Stimulated activated naive CD4-positive, alpha-beta T cell treated with Interleukin-2 at 50 U/mL for 16 hours (primary cell): ENCODE measurements around the gene MAT1A.
"Not testable (repeated sequence)": the region's sequence is repeated elsewhere in the genome, so short reads cannot be mapped to it uniquely, and the experiment has no call there.

Experiments
- DNase-seq: peaks from one replicate; lab custom pipeline; 2025; lab: John Stamatoyannopoulos, UW

The MAT1A gene

DNA sequence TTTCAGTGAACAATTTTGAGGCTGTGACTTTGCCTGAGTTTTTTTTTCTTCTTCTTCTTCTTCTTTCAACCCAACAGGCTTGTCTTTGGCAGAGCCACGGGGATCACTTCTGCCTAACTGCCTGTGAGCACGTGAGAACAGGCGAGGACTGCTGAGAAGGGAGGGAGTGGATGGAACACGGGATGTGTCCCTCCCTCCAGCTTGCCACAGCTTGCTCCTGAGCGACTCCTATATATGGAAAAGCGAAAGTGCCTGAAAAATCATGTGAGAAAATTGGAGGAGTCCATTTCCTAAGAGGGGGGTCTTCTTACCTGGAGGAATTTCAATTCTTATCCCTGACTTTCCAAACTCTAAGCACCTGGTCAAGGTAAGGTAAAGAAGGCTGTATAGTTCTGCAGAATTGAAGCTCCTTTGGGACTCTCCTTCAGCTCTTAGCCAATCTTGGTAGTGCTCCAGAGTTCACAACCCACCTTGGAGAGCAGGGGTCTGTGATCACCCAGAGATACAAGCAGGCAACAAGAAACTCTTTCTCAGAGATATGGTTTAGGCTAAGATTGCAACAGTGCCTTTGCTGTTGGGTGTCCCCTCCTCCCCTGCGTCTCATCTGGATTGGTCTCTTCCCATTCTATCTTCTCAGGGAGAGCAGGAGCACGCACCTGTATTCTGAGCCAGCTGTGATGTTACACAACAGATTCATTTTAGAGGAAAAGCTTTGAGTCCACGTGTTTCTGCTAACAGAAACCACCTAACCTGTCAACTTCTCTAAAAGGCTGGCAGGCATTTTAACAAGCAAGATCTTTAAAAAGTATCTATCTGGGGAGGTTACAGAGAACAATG, at the start of gene MAT1A:
TSS of gene MAT1A (minus strand) at position 208 of the 837 bp plus-strand sequence. CDS start 235 bp downstream, outside the sequence.
- no peak for DNase-seq

DNA sequence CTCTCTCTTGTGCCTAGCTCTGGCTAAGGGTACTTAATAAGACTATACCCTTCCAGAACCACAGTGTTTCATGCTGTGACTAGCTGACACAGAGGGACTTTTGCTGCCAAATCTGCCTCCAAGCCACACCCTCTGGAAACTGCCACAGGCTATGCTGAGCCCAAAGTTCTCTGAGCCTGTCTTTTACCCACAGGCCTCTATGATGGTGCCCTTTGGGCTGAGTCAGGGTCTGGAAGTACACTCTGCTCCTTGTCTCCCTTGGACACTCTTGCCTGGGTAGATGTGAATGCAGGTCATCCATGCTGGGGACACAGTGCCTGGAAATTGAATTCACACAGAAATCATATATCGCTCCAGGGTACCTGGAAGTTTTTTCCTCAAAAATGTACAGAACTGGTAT, 44.5 kb upstream of the MAT1A start:
- DNase-seq = no peak

DNA sequence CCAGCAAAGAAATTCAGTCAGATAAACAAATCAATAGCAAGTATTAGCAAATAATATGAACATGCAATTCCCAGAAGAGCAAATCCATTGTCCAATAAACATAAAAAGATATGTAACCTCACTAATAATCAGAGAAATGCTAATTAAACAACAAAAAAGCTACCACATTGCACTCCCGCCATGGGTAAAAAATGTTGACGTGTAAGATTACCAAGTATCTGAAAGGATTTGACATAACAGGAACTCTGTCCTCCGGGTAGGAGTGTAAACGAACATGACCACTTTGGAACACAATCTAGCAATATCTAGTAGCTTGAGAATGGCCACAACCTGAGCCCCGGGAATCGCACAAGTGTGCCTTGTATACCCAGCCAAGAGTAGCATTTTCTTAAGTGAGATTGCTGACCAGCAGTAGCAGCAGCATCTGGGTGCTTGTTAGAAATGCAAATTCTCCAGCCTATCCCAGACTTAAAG, 35.5 kb upstream of the MAT1A start:
- no peak for DNase-seq

DNA sequence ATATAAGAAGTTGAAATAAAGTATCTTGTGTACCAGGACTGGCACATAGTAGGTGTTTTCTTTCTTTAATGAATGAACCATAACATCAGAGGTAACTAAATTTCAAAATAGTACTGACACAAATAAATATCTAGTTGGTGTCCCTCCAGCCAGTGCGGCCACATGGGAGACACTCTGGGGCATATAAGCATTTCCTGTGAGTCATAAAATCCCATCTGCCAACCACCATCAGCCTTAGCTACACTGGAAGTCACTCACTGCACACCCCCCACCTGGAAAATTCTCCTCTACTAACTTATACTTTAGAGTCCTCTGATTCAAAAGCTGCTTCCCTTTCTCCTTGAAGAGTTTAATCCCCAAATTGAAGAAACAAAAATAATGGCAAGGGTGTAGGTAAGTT, 34.6 kb upstream of the MAT1A start:
- no peak for DNase-seq

DNA sequence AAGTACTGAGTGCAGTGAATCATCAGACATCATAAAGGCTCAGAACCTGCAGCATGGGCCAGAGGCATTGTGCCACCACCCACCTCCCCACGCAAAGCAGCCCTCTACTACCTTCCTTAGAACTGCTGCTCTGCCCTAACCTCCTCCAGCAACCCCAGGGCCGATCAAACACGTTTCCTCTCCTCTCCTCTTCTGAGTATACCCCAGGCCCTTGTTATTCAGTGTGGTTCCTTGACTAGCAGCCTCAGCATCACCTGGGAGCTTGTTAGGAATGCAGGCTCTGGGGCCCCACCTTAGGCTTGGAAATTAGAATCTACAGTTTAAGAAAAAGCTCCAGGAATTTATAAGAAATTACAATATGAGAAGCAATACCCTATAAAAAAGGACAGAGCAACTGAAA, 33.9 kb upstream of the MAT1A start:
- DNase-seq = no peak

DNA sequence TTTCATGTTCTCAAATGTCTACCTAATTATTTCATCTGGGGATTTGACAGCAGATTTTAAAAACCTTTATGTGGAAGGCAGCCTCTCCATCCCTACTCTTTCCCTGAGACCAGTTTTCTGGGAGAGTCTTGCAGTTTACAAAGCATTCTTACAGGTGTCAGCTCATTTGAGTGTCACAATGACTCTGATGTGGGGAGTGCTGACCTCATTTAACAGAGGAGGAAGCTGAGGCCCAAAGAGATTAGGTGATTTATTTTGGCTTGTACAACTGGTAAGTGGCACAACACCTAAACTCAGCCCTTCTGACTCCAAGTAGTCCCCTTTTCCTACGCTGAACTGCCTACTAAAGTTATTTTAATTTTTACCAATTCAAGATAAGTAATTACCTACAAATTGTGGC, 33.3 kb upstream of the MAT1A start:
- DNase-seq = no peak

DNA sequence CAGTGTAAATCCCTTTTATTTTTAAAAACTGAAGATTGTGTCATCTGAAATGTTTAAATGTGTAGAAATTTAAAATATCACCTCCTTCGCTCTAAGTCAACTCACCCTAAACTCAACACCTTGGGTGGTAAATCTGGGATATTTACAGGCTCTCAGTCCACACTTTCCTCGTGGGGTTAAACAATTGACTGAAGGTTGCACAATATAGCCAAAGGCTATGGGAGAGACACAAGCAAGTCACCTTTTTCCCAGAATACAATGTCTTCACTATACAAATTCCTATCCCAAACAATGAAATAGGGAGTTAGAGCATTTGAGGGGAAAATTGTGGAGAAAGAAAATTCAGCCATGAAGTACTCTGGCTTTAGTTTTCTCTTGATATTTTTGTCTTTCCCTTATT, 32.7 kb upstream of the MAT1A start:
- no peak for DNase-seq

DNA sequence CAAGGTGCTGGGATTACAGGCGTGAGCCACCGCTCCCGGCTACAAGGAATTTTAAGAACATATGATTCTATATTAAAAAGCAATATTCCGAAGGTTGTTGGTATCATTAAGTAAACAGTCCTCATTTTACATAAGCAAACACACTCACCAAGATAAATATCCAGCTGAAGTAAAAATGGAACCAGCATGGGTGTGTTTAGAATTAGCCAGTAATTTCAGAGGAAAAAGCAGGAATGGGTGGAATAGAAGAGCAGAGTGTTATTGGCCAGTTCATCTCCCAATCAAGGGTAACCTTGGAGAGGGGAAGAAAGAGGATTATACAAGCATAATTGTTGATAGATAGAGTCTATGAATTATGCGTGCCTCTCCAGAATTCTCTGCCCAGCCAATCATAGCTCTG, 31.7 kb upstream of the MAT1A start:
- no peak for DNase-seq

DNA sequence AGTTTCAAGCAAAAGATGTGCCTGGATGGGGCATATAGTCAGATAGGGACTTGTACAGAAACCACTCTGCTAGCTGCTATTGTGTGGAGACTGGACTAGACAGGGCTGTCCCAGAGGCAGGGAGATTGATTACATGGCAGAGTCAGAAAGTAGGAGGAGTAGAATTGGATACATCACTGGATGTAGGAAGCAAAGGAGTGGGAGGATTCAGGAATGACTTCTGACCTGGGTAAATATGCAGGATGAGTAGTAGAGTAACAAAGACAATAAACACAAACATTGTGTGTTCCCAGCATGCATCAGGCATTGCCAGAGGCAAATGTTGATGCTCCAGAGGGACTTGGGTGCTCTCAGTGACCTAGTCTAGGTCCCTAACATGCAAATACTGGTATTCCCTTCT, 30.9 kb upstream of the MAT1A start:
- DNase-seq = no peak

DNA sequence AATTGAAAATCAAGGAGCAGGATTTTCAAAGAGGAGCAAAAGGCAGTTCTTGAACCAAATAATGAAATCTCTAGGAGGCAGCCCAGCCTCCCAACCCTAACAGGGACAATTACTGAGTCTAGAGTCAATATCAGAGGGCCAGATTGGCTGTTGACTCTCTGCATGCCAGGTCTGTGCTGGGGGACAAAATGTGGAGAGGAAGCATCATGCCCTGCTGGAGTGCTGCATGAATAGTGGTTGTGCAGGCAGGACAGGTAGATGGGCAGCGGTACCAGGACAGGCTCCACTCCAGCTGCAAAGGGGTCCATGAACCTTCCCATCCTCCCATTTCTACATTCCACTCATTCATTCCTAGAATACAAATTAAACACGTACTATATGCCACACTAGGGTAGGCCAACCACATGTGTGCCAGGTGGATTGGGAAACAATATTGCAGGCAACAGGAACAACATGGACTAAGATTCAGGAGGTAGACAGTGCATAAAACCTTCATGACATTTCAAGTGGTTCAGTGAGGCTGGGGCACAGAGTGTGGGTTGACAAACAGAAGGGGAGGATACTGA, 30.4 kb upstream of the MAT1A start:
- DNase-seq = no peak

DNA sequence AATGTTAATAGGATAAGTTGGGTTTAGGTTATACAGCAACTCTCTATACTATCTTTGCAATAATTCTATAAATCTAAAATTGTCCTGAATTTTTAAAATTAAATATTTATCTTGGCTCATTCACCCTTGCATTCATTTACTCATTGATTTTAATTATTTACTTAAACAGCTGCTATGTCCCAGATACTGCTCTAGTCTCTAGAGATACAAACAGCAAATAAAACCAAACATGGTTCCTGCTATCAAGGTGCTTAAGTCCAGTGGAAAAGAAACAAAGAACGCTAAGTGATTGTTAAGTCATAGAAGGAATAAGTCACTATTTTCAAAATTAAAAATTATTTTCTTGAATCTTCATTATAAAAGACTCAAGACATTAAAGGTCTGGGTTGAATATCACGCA, 29.9 kb upstream of the MAT1A start:
- no peak for DNase-seq

DNA sequence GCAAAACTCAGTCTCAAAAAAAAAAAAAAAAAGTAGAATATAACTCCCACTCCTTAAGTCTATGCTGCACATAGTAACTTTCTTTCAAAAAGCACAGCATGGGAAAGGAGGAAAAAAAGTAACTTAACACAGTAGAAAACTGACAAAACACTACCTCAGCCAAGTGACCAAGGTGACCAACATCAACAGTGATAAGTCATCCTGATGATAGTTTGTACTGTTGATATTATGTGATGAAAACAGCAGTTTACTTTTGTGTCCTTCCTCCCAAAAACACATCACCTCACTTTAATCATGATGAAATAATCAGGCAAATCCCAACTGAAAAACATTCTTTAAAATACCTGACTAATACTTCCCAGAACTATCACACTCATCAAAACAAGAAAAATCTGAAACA, 29.3 kb upstream of the MAT1A start:
- no peak for DNase-seq

DNA sequence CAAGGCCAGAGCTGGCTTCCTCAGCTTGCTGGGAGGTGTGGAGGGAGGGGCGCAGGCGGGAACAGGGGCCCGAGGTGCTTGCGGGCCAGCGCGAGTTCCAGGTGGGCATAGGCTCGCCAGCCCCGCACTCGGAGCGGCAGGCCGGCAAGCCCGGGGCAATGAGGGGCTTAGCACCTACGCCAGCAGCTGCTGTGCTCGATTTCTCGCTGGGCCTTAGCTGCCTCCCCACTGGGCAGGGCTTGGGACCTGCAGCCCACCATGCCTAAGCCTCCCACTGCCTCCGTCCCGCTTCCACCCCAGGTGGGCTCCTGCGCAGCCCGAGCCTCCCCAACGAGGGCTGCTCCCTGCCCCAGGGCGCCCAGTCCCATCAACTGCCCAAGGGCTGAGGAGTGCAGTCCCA, 25.9 kb upstream of the MAT1A start:
- no peak for DNase-seq

DNA sequence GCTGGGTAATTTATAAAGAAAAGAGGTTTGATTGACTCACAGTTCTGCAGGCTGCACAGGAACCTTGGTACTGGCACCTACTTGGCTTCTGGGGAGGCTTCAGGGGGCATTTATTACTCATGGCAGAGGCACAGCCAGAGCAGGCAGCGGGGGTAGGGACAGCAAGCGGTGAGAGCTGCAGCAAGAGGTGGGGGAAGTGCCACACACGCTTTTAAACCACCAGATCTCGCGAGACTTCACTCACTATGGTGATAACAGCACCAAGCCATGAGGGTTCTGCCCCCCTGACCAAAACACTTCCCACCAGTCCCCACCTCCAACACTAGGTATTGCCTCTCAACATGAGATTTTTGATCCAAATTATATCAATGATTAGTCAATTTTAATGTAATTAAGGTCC, 24.1 kb upstream of the MAT1A start:
- DNase-seq = no peak

DNA sequence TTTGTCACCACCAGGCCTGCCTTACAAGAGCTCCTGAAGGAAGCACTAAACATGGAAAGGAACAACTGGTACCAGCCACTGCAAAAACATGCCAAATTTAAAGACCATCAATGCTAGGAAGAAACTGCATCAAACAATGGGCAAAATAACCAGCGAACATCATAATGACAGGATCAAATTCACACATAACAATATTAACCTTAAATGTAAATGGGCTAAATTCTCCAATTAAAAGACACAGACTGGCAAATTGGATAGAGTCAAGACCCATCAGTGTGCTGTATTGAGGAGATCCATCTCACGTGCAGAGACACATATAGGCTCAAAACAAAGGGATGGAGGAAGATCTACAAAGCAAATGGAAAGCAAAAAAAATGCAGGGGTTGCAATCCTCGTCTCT, 16.5 kb upstream of the MAT1A start:
- DNase-seq = not testable (repeated sequence)

DNA sequence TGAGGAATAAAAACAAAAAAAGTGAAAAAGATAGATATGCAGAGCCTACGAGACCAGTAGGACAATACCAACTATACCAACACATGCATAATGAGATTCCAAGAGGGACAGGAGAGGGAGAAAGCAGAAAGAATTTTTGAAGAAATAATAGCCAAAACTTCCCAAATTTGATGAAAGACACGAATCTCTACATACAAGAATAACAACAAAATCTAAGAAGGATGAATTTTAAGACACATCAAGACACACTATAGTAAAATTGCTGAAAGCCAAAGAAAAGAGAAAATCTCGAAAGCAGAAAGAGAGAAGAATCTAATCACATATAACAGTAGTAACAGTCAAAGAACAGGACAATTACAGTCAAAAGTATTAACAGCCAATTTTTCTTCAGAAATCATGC, 7.5 kb upstream of the MAT1A start:
- DNase-seq = no peak

DNA sequence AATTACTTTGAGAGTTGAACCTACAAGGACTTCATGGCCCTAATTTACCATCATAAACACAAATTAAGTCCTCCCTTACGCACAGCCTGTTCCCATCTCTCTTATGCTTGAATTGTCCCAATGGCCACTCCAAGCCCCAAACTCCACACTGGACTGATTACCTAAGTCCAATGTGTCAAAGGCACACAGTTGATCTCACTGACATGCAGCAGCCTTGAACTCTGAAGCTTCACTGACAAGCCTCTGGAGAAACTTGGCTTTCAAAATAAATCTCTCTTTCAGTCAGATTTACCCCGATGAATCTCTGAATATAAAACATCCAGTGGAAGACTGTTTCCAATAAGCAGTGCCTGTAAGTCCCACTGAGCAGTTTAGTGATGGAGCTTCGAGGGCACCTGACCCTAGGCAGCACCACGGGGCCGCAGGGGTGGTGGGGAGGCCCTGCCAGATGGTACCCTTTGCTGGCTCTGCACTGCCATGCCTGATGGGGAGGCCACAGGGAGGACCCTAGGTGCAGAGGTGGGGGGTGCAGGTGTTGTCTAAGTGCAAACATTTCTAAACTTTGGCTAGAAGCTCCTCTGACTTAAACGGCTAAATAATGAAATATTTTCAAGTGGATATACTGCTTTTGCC, 3.3 kb upstream of the MAT1A start:
- DNase-seq = no peak

DNA sequence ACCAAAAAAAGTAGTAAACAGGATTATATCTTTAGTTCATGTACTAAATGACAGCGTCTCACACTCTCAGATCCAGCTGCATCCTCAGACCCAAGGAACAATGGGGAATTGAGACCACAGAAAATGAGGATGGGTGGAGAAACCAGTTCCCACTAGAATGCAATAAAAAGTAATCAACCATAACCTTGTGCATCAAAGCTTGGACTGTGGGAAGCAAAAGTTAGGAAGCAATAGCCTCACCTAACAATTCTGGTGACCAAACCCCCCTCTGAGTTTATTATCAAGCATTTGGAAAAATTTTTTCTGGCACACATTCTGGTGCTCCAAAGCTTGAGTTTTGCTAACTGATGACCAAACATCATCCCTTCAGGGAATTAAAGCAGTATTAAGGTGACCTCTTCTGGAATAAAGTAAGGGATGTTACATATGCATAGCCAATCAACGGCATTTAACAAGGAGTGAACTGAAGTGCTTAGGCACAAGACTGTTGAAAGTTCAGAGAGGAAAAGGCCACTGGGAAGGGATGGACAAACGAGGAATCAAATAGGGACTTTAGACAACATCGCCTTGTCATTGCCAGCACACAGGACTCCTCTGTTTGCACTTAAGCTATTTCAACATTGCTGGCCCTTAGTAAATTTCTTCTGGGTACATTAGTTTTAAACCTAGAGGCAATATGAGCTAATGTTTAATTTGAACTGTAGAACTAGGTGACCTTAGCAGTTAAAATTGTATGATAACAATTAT, 1.2 kb upstream of the MAT1A start:
- no peak for DNase-seq

DNA sequence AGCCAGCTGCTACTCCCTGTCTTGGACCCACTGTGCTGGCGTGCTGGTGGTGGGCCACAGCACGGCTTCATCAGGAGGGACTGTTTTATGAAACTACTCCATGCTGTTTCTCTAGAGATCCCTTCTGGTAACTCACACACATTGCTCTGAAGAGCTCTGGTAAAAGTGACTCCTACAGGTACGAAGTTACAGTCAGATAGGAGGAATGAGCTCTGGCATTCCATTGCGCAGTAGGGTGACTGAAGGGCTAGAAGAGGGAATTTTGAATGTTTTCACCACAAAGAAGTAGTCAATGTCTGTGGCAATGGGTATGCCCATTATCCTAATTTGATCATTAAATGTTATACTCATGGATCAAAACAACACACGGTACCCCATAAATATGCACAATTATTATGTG, 609 bp downstream of the MAT1A start:
- DNase-seq = no peak

DNA sequence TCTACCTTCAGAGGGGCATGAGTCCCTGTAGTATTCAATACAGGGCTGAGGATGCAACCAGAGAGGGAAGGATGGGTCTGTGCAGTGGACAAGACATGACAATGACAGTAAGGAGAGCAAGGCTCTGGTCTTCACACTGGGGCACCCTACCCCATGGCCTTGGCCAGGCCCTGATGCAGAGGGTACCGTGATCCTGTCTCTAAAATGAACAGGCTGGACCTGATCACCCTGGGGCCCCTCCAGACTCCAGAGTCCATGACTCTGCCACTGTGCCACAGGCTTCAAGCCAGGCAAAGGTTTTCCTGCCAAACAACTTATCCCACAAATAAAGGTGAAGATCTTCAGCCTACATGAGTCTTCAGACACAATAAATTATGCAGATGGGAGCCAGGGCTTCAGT, 4.9 kb downstream of the MAT1A start:
- no peak for DNase-seq

DNA sequence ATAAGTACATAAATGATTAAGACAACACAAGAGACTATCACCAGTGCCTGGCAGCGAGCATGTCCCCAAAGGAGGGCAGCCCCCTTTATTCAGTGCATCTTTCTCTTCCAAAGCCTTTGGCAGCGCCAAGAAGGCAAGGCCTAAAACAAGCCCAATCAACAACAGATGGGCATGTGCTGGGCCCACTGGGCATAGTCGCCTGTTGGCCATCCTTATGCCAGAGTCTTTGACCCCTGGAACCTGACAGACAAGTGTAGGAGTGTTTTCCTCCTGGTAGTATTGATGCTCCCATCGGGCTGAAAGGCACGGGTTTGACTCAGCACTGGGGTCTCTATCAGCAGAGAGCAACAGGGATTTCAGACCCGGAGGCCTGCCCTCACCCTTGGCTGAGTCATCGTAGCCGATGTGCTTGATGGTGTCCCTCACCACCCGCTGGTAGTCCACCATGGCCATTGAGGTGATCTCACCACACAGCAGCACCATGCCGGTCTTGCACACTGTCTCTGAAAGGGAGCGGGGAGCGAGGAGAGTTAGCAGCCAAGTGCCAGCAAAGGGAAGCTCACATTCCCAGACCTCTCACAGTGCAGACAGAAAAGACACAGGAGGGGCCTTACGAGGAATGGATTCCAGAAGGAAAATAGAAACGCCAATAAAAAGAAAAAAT, 5.8 kb downstream of the MAT1A start:
- no peak for DNase-seq

DNA sequence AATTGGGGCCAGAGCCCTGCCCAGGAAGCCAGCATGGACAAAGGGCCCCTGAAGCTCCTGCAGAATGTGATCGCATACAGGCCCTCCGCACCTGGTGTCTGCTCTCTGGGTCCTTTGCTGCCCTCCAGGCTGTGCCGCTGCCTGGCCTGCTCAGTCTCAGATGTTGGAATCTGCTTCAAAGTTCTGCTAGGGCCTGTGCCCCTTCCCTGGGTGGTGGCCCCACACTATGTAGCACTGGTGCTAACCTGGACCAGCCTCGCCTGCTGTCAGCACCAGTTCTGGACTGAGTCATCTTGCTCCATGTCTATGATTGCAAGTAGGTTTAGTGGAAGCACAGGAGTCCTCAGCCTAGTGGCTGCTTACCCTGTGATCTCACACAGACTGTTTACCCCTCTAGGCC, 6.3 kb downstream of the MAT1A start:
- no peak for DNase-seq
